GM13976 (cell line): ENCODE data around the gene EDRF1.

ENCODE experiments used
- DNase-seq: peaks from one replicate; pipeline ENCODE4 v3.0.0; 2012; ENCODE audit warnings: low spot score
- in situ Hi-C: fragments of 300-500 bp; cut with MboI; formaldehyde crosslinking; loops from one replicate; pipeline ENCODE4 v1.12.0; 2022; ENCODE audit warnings: low sequenced_read_pairs, mixed read lengths, inconsistent platforms; ENCODE audit not compliant: unreplicated experiment
- TF ChIP-seq, protein P1 (sequence below): IDR thresholded peaks from 2 replicates; pipeline ENCODE4 v1.5.1; 2012; ENCODE audit warnings: borderline replicate concordance, mild to moderate bottlenecking; ENCODE audit not compliant: insufficient read depth; ENCODE audit errors: extremely low read depth, missing control alignments, control extremely low read depth

The EDRF1 gene

GRCh38 chr10:125726914-125727313 is 7.4 kb downstream of the EDRF1 start:
- no peak for DNase-seq
- TF ChIP-seq, protein P1, sequence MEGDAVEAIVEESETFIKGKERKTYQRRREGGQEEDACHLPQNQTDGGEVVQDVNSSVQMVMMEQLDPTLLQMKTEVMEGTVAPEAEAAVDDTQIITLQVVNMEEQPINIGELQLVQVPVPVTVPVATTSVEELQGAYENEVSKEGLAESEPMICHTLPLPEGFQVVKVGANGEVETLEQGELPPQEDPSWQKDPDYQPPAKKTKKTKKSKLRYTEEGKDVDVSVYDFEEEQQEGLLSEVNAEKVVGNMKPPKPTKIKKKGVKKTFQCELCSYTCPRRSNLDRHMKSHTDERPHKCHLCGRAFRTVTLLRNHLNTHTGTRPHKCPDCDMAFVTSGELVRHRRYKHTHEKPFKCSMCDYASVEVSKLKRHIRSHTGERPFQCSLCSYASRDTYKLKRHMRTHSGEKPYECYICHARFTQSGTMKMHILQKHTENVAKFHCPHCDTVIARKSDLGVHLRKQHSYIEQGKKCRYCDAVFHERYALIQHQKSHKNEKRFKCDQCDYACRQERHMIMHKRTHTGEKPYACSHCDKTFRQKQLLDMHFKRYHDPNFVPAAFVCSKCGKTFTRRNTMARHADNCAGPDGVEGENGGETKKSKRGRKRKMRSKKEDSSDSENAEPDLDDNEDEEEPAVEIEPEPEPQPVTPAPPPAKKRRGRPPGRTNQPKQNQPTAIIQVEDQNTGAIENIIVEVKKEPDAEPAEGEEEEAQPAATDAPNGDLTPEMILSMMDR = no peak
- in situ Hi-C loops = no loop called here

DNA sequence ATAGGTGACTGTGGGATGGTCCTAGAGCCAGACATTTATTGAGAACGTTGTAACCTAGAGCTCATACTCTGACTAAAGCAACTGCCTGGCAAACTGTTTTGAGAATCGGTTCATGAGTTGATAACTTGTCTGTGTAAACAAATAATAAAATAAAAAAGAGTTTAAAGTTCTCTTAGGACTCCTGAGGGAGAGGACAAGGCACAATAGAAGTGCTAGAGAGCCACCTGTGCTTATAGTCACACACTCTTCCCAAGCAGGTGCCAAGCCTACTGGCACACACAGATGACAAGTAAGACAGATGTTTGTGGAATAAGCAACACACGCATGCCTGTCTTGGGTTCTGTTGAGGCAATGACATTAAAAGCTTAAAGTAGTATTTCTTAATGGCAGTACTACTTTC is 7.9 kb downstream of the EDRF1 start:
- no peak for DNase-seq
- in situ Hi-C loops = no loop called here
- TF ChIP-seq, protein P1 = no peak

DNA sequence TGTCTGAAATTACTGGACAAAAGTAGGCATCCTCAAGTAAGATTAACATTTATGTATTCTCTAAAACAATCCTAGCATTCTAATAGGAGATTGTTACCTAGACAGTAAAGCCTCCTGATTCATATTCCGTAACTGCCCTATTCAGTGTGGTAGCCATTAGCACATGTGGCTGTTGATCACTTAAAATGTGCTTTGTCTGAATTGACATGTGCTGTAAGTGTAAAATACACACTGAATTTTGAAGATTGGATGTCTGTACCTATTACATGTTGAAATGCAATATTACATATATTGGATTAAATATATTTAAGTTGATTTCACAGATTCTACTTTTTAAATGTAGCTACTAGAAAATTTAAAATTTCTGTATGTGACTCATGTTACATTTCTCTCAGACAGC is 14.6 kb downstream of the EDRF1 start:
- TF ChIP-seq, protein P1 = no peak
- no peak for DNase-seq
- in situ Hi-C loops = no loop called here

GRCh38 chr10:125734823-125735222 is 15.3 kb downstream of the EDRF1 start:
- in situ Hi-C loops = no loop called here
- DNase-seq = no peak
- TF ChIP-seq, protein P1 = no peak

DNA sequence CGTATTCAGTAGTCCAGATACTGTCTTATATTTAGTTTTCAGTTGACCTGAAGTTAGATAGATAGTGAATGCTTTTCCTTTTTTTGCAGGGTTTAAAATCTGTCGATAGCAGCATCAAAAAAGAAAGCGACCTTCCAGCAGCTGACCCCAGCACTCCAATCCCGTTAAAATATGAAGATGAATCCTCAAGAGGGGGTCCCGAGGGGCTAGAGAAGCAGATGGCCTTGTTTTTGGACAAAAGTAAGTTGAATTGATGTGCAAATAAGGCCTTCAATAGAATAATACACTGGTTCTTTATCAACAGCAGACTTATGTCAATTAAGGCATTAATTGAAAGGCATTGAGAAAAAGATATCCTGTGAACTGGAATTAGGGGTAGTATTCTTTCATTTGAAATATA is 18.7 kb downstream of the EDRF1 start:
- no peak for DNase-seq
- TF ChIP-seq, protein P1 = no peak
- in situ Hi-C loops = no loop called here

DNA sequence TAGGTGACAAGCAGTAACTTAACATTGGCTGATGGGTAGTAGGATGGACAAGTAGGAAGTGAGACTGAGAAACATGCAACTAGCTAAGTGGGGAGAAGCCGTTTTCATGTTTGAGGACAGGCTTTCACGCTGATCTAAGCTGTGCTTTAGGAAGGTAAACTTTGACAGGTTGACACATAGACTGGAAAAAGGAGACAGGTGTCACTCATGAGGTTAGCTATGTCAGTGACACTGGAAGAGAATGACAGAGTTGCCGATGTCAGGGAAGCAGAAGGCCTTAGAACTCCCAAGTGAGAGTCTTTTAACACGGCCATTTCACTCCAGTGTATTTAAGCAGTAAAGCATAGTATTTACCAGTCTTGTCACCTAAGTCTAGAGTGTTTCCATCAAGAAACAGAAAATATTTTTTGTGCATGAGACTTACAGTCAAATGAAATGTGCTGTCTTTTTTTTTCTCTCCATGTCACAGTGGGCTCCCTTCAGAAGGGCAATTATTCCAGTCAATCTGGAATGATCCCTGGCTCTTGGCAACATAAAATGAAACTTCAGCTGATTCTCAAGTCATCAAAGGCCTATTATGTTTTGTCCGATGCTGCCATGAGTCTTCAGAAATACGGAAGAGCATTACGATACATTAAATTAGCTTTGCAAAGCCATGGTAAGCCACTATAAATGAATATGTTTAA is 20.6 kb downstream of the EDRF1 start:
- DNase-seq = no peak

More for the DNA sequence above, 20.6 kb downstream of the EDRF1 start:
- TF ChIP-seq, protein P1 = no peak
- in situ Hi-C loops = no loop called here
